Tibial artery (tissue), 4 donors: ENCODE data around the gene SLC22A1.

Source experiments
- DNase-seq, 2 donors: peaks; one replicate each; pipeline ENCODE4 v3.0.0-alpha.2; 2019
- H3K27ac ChIP-seq, 2 donors: fragments of 200-600 bp; sonication (generic) in 1 of 2; 1 replicate in 1 of 2; 2 replicates in 1 of 2; pipeline ENCODE4 v1.5.1; 2018 to 2019; ENCODE audit warnings: mild to moderate bottlenecking in 1 of 2
- H3K27me3 ChIP-seq, 2 donors: fragments of 200-600 bp; sonication (generic) in 1 of 2; one replicate each; pipeline versions ENCODE4 v1.5.1 to v1.6.0; 2016 to 2019
- H3K36me3 ChIP-seq, 3 donors: fragments of 200-600 bp; sonication (generic) in 2 of 3; one replicate each; pipeline ENCODE4 v1.5.1; 2016 to 2019; ENCODE audit warnings: mild to moderate bottlenecking in 2 of 3
- H3K4me1 ChIP-seq, 4 donors: fragments of 200-600 bp; sonication (generic) in 2 of 4; 1 replicate in 3 of 4; 2 replicates in 1 of 4; pipeline ENCODE4 v1.5.1; 2016 to 2019
- H3K4me3 ChIP-seq, 2 donors: fragments of 200-600 bp; sonication (generic) in 1 of 2; 1 replicate in 1 of 2; 2 replicates in 1 of 2; pipeline ENCODE4 v1.5.1; 2018 to 2019; ENCODE audit warnings: mild to moderate bottlenecking in 2 of 2
- H3K9me3 ChIP-seq, 3 donors: fragments of 200-600 bp; sonication (generic) in 1 of 3; one replicate each; pipeline ENCODE4 v1.5.1; 2016 to 2019
- intact Hi-C: fragments of 100-400 bp; cut with DNase I; formaldehyde crosslinking; loops from one replicate; pipeline ENCODE4 v1.15.0; 2023; ENCODE audit warnings: low total_unique reads
- TF ChIP-seq, protein P1 (sequence below), 2 experiments: fragments of 200-600 bp in 1 of 2; fragments of 450-650 bp in 1 of 2; IDR thresholded peaks; one replicate each; pipeline ENCODE4 v1.5.1; 2017 to 2019; ENCODE audit warnings: antibody characterized with exemption in 2 of 2, mild to moderate bottlenecking in 1 of 2, moderate library complexity in 1 of 2

Gene SLC22A1

GRCh38 chr6:160078883-160079685 is 42.5 kb upstream of the SLC22A1 start:
- Histone ChIP-seq H3K27me3 (no peaks in the 10 kb centered on the region), H3K27ac (no peak overlapping the region)
- intact Hi-C loops = loop anchor here (10.0 kb wide), 1 partner anchor 214 kb away; no protein-coding TSS in a partner anchor

DNA sequence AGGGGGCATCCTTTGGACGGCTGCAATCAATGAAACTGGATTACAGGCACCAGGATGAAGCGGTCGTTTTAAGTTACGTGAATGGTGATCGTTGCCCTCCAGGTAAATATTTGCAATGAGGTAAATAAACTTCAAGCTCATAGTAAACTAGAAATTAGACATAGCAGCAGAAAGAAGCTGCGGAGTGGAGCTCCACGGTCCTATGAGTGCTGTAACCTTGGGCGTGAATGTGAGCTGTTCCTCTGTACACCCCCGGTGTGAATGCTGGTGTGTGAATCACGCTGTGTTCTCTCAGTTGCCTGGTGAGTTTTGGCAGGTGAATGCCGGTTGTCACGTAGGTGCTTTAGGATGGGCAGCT is 42.0 kb upstream of the SLC22A1 start:
- intact Hi-C loops = loop anchor here (10.0 kb wide), 1 partner anchor 215 kb away; no protein-coding TSS in a partner anchor
- TF ChIP-seq, protein P1, sequence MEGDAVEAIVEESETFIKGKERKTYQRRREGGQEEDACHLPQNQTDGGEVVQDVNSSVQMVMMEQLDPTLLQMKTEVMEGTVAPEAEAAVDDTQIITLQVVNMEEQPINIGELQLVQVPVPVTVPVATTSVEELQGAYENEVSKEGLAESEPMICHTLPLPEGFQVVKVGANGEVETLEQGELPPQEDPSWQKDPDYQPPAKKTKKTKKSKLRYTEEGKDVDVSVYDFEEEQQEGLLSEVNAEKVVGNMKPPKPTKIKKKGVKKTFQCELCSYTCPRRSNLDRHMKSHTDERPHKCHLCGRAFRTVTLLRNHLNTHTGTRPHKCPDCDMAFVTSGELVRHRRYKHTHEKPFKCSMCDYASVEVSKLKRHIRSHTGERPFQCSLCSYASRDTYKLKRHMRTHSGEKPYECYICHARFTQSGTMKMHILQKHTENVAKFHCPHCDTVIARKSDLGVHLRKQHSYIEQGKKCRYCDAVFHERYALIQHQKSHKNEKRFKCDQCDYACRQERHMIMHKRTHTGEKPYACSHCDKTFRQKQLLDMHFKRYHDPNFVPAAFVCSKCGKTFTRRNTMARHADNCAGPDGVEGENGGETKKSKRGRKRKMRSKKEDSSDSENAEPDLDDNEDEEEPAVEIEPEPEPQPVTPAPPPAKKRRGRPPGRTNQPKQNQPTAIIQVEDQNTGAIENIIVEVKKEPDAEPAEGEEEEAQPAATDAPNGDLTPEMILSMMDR (IDR thresholded peaks at IDR 0.05) = no peak
- no peak for DNase-seq
- H3K4me1 ChIP-seq = no peaks in the 10 kb centered on the region
- H3K27ac ChIP-seq = no peak overlapping the region
- H3K27me3 ChIP-seq = no peaks in the 10 kb centered on the region
- peaks cover 72 to 98% (median 80%) of the 10 kb centered on the region in 3 donors for H3K36me3 ChIP-seq
- no peaks in the 10 kb centered on the region for H3K9me3 ChIP-seq
- H3K4me3 ChIP-seq = no peak overlapping the region

More at GRCh38 chr6:160078883-160079685, 42.5 kb upstream of the SLC22A1 start:
- H3K4me3 ChIP-seq = no peak overlapping the region
- no peaks in the 10 kb centered on the region for H3K4me1 ChIP-seq
- DNase-seq = no peak
- TF ChIP-seq, protein P1 (IDR thresholded peaks at IDR 0.05) = no peak
- no peaks in the 10 kb centered on the region for H3K9me3 ChIP-seq
- H3K36me3 ChIP-seq = peaks cover 71 to 98% (median 78%) of the 10 kb centered on the region in 3 donors

DNA sequence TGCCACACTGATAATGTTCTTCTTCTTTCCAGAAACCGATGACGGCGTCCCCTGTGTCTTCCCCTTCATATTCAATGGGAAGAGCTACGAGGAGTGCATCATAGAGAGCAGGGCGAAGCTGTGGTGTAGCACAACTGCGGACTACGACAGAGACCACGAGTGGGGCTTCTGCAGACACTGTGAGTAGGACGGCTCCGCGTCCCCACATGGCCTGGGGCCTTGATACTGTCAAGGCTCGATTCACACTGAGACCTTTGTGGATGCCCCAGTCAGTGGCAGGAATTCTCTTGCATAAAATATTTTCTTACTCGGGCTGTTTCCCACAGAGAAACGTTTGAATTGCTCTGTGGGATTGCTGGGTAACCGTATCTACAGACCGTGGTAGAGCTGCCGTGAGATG is 41.5 kb upstream of the SLC22A1 start:
- peaks cover 72 to 98% (median 80%) of the 10 kb centered on the region in 3 donors for H3K36me3 ChIP-seq
- H3K27me3 ChIP-seq = no peaks in the 10 kb centered on the region
- H3K4me3 ChIP-seq = no peak overlapping the region
- H3K27ac ChIP-seq = no peak overlapping the region
- DNase-seq = no peak
- no peaks in the 10 kb centered on the region for H3K9me3 ChIP-seq
- no peaks in the 10 kb centered on the region for H3K4me1 ChIP-seq
- intact Hi-C loops = no loop called here
- TF ChIP-seq, protein P1 (IDR thresholded peaks at IDR 0.05) = no peak

GRCh38 chr6:160081398-160081797 is 40.2 kb upstream of the SLC22A1 start:
- TF ChIP-seq, protein P1 (IDR thresholded peaks at IDR 0.05) = no peak
- DNase-seq = no peak
- H3K9me3 ChIP-seq = no peaks in the 10 kb centered on the region
- no peaks in the 10 kb centered on the region for H3K27me3 ChIP-seq
- H3K27ac ChIP-seq = no peak overlapping the region
- intact Hi-C loops = no loop called here
- no peak overlapping the region for H3K4me3 ChIP-seq
- no peaks in the 10 kb centered on the region for H3K4me1 ChIP-seq
- H3K36me3 ChIP-seq = peaks cover 66 to 100% (median 87%) of the 10 kb centered on the region in 3 donors

- H3K4me1 ChIP-seq = no peaks in the 10 kb centered on the region
- H3K4me3 ChIP-seq = no peak overlapping the region
- H3K27ac ChIP-seq = no peak overlapping the region
- H3K9me3 ChIP-seq = no peaks in the 10 kb centered on the region
- TF ChIP-seq, protein P1 (IDR thresholded peaks at IDR 0.05) = no peak
- no peak for DNase-seq
- H3K27me3 ChIP-seq = no peaks in the 10 kb centered on the region
- intact Hi-C loops = no loop called here
- H3K36me3 ChIP-seq = peaks cover 65 to 99% (median 81%) of the 10 kb centered on the region in 3 donors
Observed at GRCh38 chr6:160082627-160083026, 39.0 kb upstream of the SLC22A1 start.
